Large intestine (tissue), 3 donors: ENCODE results near the gene CYFIP1. TPM values are rescaled to one million over a fixed set of nuclear protein-coding genes. Genes with fewer than 3 reads are reported as not detected.

Experiments
- DNase-seq, 2 donors: peaks; one replicate each; pipeline versions ENCODE4 v3.0.0 to v3.0.0-alpha.2; 2013
- H3K27ac ChIP-seq: one replicate; pipeline ENCODE4 v1.5.1; 2013; ENCODE audit warnings: low read length
- H3K27me3 ChIP-seq: 2 replicates; pipeline ENCODE4 v1.6.1; 2013; ENCODE audit warnings: low read length; ENCODE audit not compliant: control insufficient read depth, insufficient read depth
- H3K36me3 ChIP-seq: 2 replicates; pipeline ENCODE4 v1.6.1; 2013; ENCODE audit warnings: low read length; ENCODE audit not compliant: control insufficient read depth, insufficient read depth
- H3K4me1 ChIP-seq: one replicate; pipeline ENCODE4 v1.6.1; 2013; ENCODE audit warnings: low read length; ENCODE audit not compliant: control insufficient read depth, insufficient read depth
- H3K4me3 ChIP-seq: one replicate; pipeline ENCODE4 v1.5.1; 2013; ENCODE audit warnings: low read length
- H3K9me3 ChIP-seq: one replicate; pipeline ENCODE4 v1.6.1; 2013; ENCODE audit warnings: mild to moderate bottlenecking, low read depth, low read length, moderate library complexity; ENCODE audit not compliant: control insufficient read depth
- WGBS: methylation state at CpG from one replicate; pipeline ENCODE4 v1.1.5; 2013; ENCODE audit warnings: low lambda C conversion rate; ENCODE audit not compliant: insufficient coverage; 5-methylcytosine and 5-hydroxymethylcytosine counted together
- polyA plus RNA-seq: library from polyadenylated mRNA; unstranded; fragments of 120-200 nt; gene quantifications from one replicate; pipeline ENCODE4 v1.2.1, GENCODE V29; 2013

CYFIP1 gene
- polyA plus RNA-seq, 1 donor = 96.7 TPM

DNA sequence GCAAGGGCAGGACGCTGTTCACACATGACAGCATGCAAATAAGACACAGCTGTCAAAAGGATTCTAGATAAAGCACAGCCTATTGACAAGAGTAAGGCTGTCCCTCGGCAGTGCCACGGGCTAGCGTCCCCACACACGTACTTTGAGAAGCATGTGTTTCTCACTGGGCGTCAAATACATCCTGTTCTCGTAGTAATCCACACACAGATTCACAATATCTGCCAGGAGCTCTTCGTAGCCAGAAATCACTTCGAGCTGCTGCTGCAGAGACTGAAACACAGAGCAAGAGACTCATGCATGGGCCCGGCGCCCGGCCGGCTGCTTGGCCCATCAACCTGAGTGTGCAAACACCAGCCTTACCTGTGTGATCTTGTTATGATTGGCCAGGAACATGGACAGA lies 41.1 kb downstream of the CYFIP1 start:
- Histone ChIP-seq H3K27ac (no peak overlapping the region), H3K36me3 (peaks cover 78% of the 10 kb centered on the region)
- WGBS = no CpG with 5 or more reads among the region's 13 CpGs

DNA sequence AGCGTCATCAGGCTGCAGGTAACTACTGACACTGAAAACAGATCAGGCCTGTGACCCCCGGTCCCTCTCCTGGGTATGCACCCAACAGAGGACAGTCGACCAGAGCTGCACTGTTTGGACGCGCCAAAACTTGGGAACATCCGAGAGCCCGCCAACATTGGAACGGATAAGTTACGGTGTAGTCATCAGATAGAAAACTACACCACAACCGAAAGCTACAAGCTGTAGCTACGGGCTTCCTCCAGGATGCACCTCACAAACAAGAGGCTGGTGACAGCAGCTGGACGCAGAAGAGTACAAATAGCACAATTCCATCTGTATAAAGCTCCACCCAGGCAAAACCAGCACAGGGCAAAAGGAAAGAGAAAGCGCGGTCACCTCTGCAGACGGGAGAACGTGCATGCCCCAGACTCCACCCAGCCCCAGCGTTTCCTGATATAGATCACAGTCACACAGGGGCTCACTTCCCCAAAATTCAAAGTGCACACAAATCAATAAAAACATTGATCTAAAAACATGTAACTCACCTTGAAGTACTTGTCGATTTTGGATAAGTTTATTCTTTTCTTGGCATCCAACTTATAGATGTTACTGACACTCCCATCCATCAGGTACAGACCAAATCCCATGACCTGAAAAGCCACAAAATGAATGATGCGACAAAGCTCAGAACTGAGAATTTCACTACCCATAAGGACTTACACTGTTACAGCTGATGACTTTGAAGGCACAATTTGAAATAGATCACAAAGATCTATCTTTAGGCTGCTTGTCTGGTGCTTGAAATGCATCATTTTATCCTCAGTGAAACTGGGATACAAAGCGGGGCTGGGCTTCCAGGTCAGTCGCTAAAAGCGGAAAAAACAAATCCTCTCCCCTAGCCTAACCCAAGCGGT lies 43.3 kb downstream of the CYFIP1 start:
- Histone ChIP-seq H3K36me3 (peaks cover 74% of the 10 kb centered on the region), H3K4me1 (no peaks in the 10 kb centered on the region), H3K27me3 (no peaks in the 10 kb centered on the region), H3K9me3 (no peaks in the 10 kb centered on the region), H3K4me3 (no peak overlapping the region), H3K27ac (no peak overlapping the region)
- DNase-seq = no peak
- WGBS = 100% methylated on average over 5 of the region's 23 CpGs

More for the DNA sequence above, 41.1 kb downstream of the CYFIP1 start:
- no peaks in the 10 kb centered on the region for H3K27me3 ChIP-seq
- no peak for DNase-seq
- H3K4me1 ChIP-seq = no peaks in the 10 kb centered on the region
- H3K4me3 ChIP-seq = no peak overlapping the region
- H3K9me3 ChIP-seq = no peaks in the 10 kb centered on the region

DNA sequence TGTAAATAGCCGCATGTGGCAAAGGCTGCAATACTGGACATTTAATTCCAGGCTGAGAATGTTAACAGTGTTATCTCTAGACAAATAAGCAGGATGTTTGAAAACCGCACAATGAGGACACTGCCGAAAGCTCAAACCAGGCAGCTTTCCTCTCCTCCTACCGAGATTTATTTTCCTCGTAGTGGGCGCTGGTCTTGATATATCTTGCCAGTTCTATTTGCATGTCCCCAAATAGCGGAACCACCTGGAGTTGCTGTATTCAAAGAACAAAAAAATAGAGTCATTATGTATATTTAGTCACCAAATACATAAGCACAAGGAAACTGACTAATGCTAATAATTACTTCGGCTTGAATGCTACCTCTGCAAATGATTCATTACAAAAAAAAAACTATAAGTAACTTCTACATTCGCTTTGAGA lies 46.5 kb downstream of the CYFIP1 start:
- 100% methylated on average over 2 of the region's 9 CpGs for WGBS
- H3K36me3 ChIP-seq = peaks cover 60% of the 10 kb centered on the region
- H3K9me3 ChIP-seq = no peaks in the 10 kb centered on the region
- no peaks in the 10 kb centered on the region for H3K27me3 ChIP-seq
- H3K27ac ChIP-seq = no peak overlapping the region
- no peak for DNase-seq
- no peaks in the 10 kb centered on the region for H3K4me1 ChIP-seq
- no peak overlapping the region for H3K4me3 ChIP-seq

DNA sequence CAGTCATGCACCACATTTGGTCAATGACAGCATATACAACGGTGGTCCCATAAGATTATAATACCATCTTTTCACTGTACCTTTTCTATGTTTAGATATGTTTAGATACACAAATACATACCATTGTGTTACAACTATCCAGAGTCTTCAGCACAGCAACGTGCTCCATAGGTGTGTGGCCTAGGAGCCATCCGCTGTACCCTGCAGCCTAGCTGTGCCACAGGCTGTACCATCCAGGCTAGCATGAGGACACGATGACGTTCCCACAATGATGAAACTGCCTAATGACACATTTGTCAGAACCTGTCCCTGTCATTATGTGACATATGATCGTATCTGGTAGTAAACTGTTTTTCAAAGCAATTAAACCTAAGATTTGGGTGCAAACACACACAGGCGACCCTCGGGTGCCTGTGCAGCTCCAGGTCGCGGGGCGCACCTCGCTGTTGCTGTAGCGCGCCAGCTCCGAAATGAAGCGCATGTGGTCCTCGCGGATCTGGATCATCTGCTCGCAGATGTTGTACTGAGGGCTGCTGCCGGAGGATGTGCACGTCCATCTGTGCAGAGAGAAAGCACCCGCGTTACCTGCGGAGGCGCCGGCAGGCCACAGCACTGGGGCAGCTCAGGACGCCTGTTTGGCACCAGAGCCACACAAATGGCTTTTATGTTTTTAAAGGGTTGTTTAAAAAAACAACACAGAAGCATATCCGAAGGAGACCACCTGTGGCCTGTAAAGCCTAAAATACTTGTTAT lies 48.2 kb downstream of the CYFIP1 start:
- peaks cover 49% of the 10 kb centered on the region for H3K36me3 ChIP-seq
- WGBS = no CpG with 5 or more reads among the region's 28 CpGs
- H3K4me1 ChIP-seq = no peaks in the 10 kb centered on the region
- H3K27ac ChIP-seq = no peak overlapping the region
- DNase-seq = no peak
- no peaks in the 10 kb centered on the region for H3K9me3 ChIP-seq
- no peaks in the 10 kb centered on the region for H3K27me3 ChIP-seq
- no peak overlapping the region for H3K4me3 ChIP-seq

DNA sequence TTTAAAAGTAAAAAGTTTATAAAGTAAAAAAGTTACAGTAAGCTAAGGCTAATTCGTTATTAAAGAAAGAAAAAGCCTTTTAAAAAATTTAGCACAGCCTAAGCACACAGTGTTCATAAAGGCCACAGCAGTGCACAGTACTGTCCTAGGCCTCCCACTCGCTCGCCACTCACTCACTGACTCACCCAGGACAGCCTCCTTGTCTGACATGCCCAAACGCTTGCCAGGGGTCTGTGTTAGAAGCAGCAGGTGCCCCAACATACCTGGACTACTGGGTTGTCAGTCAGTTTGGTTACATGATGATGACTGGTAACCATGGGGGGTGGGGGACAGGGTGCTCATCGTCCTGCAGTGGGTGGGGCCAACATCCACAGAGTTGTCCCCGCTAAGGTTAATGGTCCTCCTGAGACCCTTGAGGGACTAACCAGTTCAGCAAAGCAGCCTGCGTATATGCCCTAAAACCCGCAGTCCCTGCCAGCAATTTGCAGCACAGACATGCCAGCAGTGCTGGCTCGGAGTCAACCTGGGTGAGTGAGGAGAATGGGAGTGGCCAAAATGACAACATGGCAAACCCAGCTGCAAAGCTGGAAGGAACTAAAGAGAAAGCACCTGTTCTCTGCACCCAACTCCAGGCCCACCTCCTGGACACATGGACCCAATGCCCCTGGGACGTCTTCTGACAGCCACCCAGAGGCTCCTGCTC lies 49.2 kb downstream of the CYFIP1 start:
- no peaks in the 10 kb centered on the region for H3K4me1 ChIP-seq
- no peak overlapping the region for H3K27ac ChIP-seq
- 100% methylated on average over 1 of the region's 10 CpGs for WGBS
- no peaks in the 10 kb centered on the region for H3K27me3 ChIP-seq
- H3K36me3 ChIP-seq = peaks cover 44% of the 10 kb centered on the region
- H3K9me3 ChIP-seq = no peaks in the 10 kb centered on the region
- no peak for DNase-seq
- H3K4me3 ChIP-seq = no peak overlapping the region

GRCh38 chr15:22927761-22928160 lies 52.4 kb downstream of the CYFIP1 start:
- Histone ChIP-seq H3K4me3 (no peak overlapping the region), H3K4me1 (no peaks in the 10 kb centered on the region), H3K36me3 (peaks cover 39% of the 10 kb centered on the region), H3K27ac (no peak overlapping the region), H3K27me3 (no peaks in the 10 kb centered on the region), H3K9me3 (no peaks in the 10 kb centered on the region)
- WGBS = no CpG with 5 or more reads among the region's 25 CpGs
- DNase-seq = no peak

- H3K4me1 ChIP-seq = no peaks in the 10 kb centered on the region
- H3K9me3 ChIP-seq = no peaks in the 10 kb centered on the region
- no peak overlapping the region for H3K4me3 ChIP-seq
- no peak overlapping the region for H3K27ac ChIP-seq
- WGBS = no CpG with 5 or more reads among the region's 17 CpGs
- peaks cover 27% of the 10 kb centered on the region for H3K36me3 ChIP-seq
- H3K27me3 ChIP-seq = no peaks in the 10 kb centered on the region
- DNase-seq = no peak
Observed at GRCh38 chr15:22925875-22926274, 54.3 kb downstream of the CYFIP1 start.

- H3K27ac ChIP-seq = no peak overlapping the region
- H3K36me3 ChIP-seq = peaks cover 49% of the 10 kb centered on the region
- H3K4me3 ChIP-seq = no peak overlapping the region
- no peaks in the 10 kb centered on the region for H3K4me1 ChIP-seq
- WGBS = no CpG with 5 or more reads among the region's 5 CpGs
- H3K9me3 ChIP-seq = no peaks in the 10 kb centered on the region
- no peaks in the 10 kb centered on the region for H3K27me3 ChIP-seq
- no peak for DNase-seq
Observed at GRCh38 chr15:22922003-22922402, 58.2 kb downstream of the CYFIP1 start.

DNA sequence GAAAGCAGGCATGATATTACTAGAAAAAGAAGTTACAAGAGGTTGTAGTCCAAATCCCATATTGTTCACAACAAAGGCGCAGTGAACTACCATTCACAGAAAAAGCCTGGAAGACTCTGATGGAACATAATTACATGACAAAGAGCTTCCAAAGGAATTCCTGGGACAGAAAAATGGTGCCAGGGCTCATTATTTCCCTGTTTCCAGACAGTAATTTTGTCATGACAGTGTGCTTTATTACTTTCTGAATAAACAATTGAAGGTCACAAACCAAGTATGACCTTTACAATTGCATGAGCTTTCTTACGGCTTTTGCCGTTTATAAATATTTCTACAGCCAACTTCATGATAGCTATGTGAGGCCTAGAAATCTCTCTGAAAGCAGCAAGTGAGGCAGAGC lies 61.0 kb downstream of the CYFIP1 start:
- no peak overlapping the region for H3K4me3 ChIP-seq
- peaks cover 61% of the 10 kb centered on the region for H3K36me3 ChIP-seq
- H3K27me3 ChIP-seq = no peaks in the 10 kb centered on the region
- H3K4me1 ChIP-seq = no peaks in the 10 kb centered on the region
- H3K27ac ChIP-seq = no peak overlapping the region
- DNase-seq = no peak
- WGBS = no CpG with 5 or more reads among the region's 3 CpGs
- no peaks in the 10 kb centered on the region for H3K9me3 ChIP-seq

- H3K36me3 ChIP-seq = peaks cover 66% of the 10 kb centered on the region
- H3K27me3 ChIP-seq = no peaks in the 10 kb centered on the region
- DNase-seq = no peak
- H3K27ac ChIP-seq = no peak overlapping the region
- H3K4me1 ChIP-seq = no peaks in the 10 kb centered on the region
- no peak overlapping the region for H3K4me3 ChIP-seq
- 100% methylated on average over 1 of the region's 25 CpGs for WGBS
- H3K9me3 ChIP-seq = no peaks in the 10 kb centered on the region
Observed at GRCh38 chr15:22918596-22919140, 61.5 kb downstream of the CYFIP1 start.
